ENCODE results near the gene MS4A18. TPM values are rescaled to one million over a fixed set of nuclear protein-coding genes. Genes with fewer than 3 reads are reported as not detected.

Gene MS4A18
- total RNA-seq, 2 donors from 2014 or later, result not detected

GRCh38 chr11:60717956-60718355 is 6.6 kb upstream of the MS4A18 start:
- TF ChIP-seq CTCF (IDR thresholded peaks at IDR 0.05), result no peak
- TF ChIP-seq POLR2A (IDR thresholded peaks at IDR 0.05), result no peak
- 79 to 82% methylated on average over 5 of the region's 5 CpGs for WGBS, 2 donors
- H3K4me1 ChIP-seq, result no peaks in the 10 kb centered on the region
- no peak overlapping the region for H3K27ac ChIP-seq
- no peak for DNase-seq
- no peak for ATAC-seq
- H3K4me3 ChIP-seq, result no peak overlapping the region
- H3K36me3 ChIP-seq (replicated peaks in 1 of 2; ENCODE audit: insufficient read depth in 1 of 2, low read depth in 2 of 2), result no peaks in the 10 kb centered on the region
- H3K27me3 ChIP-seq, result no peaks in the 10 kb centered on the region
- peaks cover 0 to 9% (median 0%) of the 10 kb centered on the region in 3 donors for H3K9me3 ChIP-seq
- intact Hi-C loops (cut with DNase I), result no loop called here

DNA sequence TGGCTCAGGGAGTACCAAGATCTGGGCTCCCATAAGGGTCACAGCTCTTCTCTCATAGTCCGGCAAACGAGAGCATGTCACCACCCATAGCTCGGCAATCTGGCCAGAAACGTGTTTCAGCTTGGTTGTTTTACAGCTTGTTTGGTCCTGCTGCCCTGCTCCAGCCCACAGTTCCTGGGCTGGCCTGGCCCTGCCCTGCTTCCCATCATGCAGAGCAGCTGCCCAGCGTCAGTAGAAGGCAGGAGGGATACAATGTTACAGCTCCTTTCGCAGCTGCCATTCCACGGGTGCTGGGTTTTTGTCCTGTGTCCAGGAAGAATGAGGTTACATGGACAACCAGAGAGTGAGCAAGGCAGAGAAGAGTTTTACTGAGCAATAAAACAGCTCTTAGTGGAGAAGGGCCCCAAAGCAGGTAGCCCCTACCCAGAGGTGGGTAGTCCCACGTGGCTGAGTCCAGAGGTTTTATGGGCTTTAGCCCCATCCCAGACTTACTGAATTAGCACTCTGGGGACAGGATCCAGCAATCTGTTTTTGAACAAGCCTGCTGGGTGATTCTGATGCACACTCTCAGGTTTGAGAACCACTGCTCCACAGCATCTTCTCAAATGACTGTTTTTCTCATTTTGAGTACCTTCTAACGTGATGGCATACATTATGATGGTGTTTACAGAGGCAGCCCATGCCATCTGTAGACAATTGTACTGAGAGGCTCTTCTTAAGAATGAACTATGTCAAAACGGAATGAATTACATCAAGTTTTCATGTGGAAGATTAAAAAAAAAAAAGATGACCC is 5.8 kb upstream of the MS4A18 start:
- ATAC-seq (no peak), DNase-seq (no peak)
- peaks cover 0 to 9% (median 0%) of the 10 kb centered on the region in 3 donors for H3K9me3 ChIP-seq
- no peaks in the 10 kb centered on the region for H3K4me1 ChIP-seq
- intact Hi-C loops (cut with DNase I), result no loop called here
- H3K27ac ChIP-seq, result no peak overlapping the region
- no peak overlapping the region for H3K4me3 ChIP-seq
- TF ChIP-seq POLR2A (IDR thresholded peaks at IDR 0.05), result no peak
- no peak for TF ChIP-seq CTCF (IDR thresholded peaks at IDR 0.05)
- 85 to 89% methylated on average over 10 of the region's 10 CpGs for WGBS, 2 donors
- no peaks in the 10 kb centered on the region for H3K36me3 ChIP-seq (replicated peaks in 1 of 2; ENCODE audit: insufficient read depth in 1 of 2, low read depth in 2 of 2)
- no peaks in the 10 kb centered on the region for H3K27me3 ChIP-seq

DNA sequence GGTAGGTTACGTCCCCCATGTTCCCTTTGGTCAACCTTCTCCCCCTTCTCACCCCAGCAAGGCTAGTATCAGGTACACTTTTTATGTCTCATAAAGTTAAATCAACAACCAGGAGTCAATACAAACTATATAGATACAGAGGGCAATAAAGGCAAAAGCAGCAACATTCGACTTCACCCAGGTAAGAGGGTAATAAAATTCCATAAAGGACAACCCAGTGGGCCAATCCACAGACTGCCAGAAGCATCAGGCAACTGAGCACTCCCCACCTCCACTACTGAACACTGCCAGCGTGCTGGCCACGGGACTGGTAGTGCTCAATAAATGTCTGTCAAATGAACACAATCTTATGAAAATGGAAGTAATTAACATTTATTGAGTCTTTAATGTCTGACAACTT is 5.1 kb upstream of the MS4A18 start:
- Histone ChIP-seq H3K36me3 (replicated peaks in 1 of 2; ENCODE audit: insufficient read depth in 1 of 2, low read depth in 2 of 2) (no peaks in the 10 kb centered on the region), H3K27me3 (no peaks in the 10 kb centered on the region), H3K9me3 (peaks cover 0 to 9% (median 0%) of the 10 kb centered on the region in 3 donors), H3K27ac (no peak overlapping the region), H3K4me1 (no peaks in the 10 kb centered on the region), H3K4me3 (no peak overlapping the region)
- no peak for DNase-seq
- TF ChIP-seq POLR2A (IDR thresholded peaks at IDR 0.05), result no peak
- no peak for ATAC-seq
- intact Hi-C loops (cut with DNase I), result no loop called here
- WGBS, 2 donors, result 69% methylated on average over 4 of the region's 4 CpGs

DNA sequence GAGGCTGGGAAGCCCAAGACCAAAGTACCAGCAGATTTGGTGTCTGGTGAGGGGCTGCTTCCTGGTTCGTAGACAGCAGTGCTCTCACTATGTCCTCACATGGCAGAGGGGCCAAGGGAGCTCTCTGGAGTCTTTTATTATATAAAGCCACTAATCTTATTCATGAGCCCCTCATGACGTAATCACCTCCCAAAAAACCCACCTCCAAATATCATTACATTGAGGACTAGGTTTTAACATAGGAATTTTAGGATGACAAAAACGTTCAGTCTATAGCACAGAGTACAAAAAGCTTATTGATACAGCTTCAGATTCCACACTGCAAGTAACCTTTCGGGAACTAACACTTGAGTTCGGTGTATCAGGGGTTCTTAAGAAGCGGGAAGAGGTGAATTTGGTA is 4.1 kb upstream of the MS4A18 start:
- no peaks in the 10 kb centered on the region for H3K27me3 ChIP-seq
- no peak overlapping the region for H3K4me3 ChIP-seq
- DNase-seq, result no peak
- peaks cover 0 to 9% (median 0%) of the 10 kb centered on the region in 3 donors for H3K9me3 ChIP-seq
- 79 to 82% methylated on average over 6 of the region's 6 CpGs for WGBS, 2 donors
- no peak overlapping the region for H3K27ac ChIP-seq
- no peaks in the 10 kb centered on the region for H3K36me3 ChIP-seq (replicated peaks in 1 of 2; ENCODE audit: insufficient read depth in 1 of 2, low read depth in 2 of 2)
- TF ChIP-seq POLR2A (IDR thresholded peaks at IDR 0.05), result no peak
- no peak for TF ChIP-seq CTCF (IDR thresholded peaks at IDR 0.05)
- no peak for ATAC-seq
- H3K4me1 ChIP-seq, result no peaks in the 10 kb centered on the region
- intact Hi-C loops (cut with DNase I), result no loop called here

- Histone ChIP-seq H3K36me3 (replicated peaks in 1 of 2; ENCODE audit: insufficient read depth in 1 of 2, low read depth in 2 of 2) (no peaks in the 10 kb centered on the region), H3K4me1 (no peaks in the 10 kb centered on the region), H3K4me3 (no peak overlapping the region), H3K27me3 (no peaks in the 10 kb centered on the region), H3K27ac (no peak overlapping the region), H3K9me3 (no peaks in the 10 kb centered on the region)
- 83 to 92% methylated on average over 1 of the region's 1 CpG for WGBS, 2 donors
- ATAC-seq (no peak), DNase-seq (no peak)
- intact Hi-C loops (cut with DNase I), result no loop called here
- TF ChIP-seq POLR2A (IDR thresholded peaks at IDR 0.05) (no peak), CTCF (IDR thresholded peaks at IDR 0.05) (no peak)
These were observed 1.1 kb downstream of the MS4A18 start for GRCh38 chr11:60725592-60725991.

Measured in body of pancreas (tissue), 4 donors.